Dermis lymphatic vessel endothelial cell (primary cell): ENCODE data around the gene SYT14. TPM values are rescaled to one million over a fixed set of nuclear protein-coding genes. Genes with fewer than 3 reads are reported as not detected.

Experiments used
- total RNA-seq: library from RNA; depleted of rRNA; stranded (reverse); fragments of >200 nt; gene quantifications from 2 replicates; pipeline ENCODE4 v1.2.1, GENCODE V29; 2014

Gene SYT14
- total RNA-seq, result under 0.01 TPM in 1 of 2 replicates, not detected in the other

GRCh38 chr1:209937996-209938959 is at the start of gene SYT14:
TSS of gene SYT14 (plus strand) at chr1:209938217. CDS start at chr1:209938265, 48 bp downstream.

Other genes with a start within 250 kb of the SYT14 start
- gene HSD11B1, start 233.4 kb upstream of the SYT14 start, total RNA-seq, result not detected in 2 replicates
- gene TRAF3IP3, start 182.2 kb upstream of the SYT14 start, total RNA-seq, result not detected in 2 replicates
- gene C1orf74, start 153.7 kb upstream of the SYT14 start, total RNA-seq, result 2.0 and 2.2 TPM in 2 replicates
- gene IRF6, start 132.1 kb upstream of the SYT14 start, total RNA-seq, result 0.26 and 3.5 TPM in 2 replicates
- 4.7 and 5.8 TPM in 2 replicates for gene UTP25, start 110.2 kb upstream of the SYT14 start, total RNA-seq